Fibroblast of skin of left biceps (primary cell): ENCODE results near the gene CLEC2L.

Source experiments
- DNase-seq, 2 experiments: peaks; one replicate each; pipeline ENCODE4 v3.0.0-alpha.2; 2013; ENCODE audit warnings: low read depth in 2 of 2

The CLEC2L gene

GRCh38 chr7:139557857-139558581 lies 34.5 kb downstream of the CLEC2L start:
- DNase-seq = no peak

GRCh38 chr7:139559364-139560105 lies 36.0 kb downstream of the CLEC2L start:
- no peak for DNase-seq

- DNase-seq = no peak
Measured at GRCh38 chr7:139560199-139560598, 36.7 kb downstream of the CLEC2L start.

GRCh38 chr7:139560678-139561077 lies 37.2 kb downstream of the CLEC2L start:
- DNase-seq = no peak

- DNase-seq = no peak
Measured at GRCh38 chr7:139562491-139562890, 39.0 kb downstream of the CLEC2L start.

- DNase-seq = no peak
Measured at GRCh38 chr7:139562961-139563565, 39.6 kb downstream of the CLEC2L start.

GRCh38 chr7:139563856-139564255 lies 40.4 kb downstream of the CLEC2L start:
- no peak for DNase-seq

- no peak for DNase-seq
Measured at GRCh38 chr7:139566075-139566474, 42.6 kb downstream of the CLEC2L start.

GRCh38 chr7:139566736-139567646 lies 43.5 kb downstream of the CLEC2L start:
- DNase-seq = no peak

GRCh38 chr7:139567647-139568345 lies 44.3 kb downstream of the CLEC2L start:
- DNase-seq = no peak

GRCh38 chr7:139568346-139568675 lies 44.8 kb downstream of the CLEC2L start:
- no peak for DNase-seq

GRCh38 chr7:139568813-139569490 lies 45.5 kb downstream of the CLEC2L start:
- DNase-seq = no peak

GRCh38 chr7:139570119-139570518 lies 46.6 kb downstream of the CLEC2L start:
- no peak for DNase-seq

GRCh38 chr7:139570626-139571025 lies 47.1 kb downstream of the CLEC2L start:
- no peak for DNase-seq

GRCh38 chr7:139571190-139571589 lies 47.7 kb downstream of the CLEC2L start:
- DNase-seq = no peak

- DNase-seq = no peak
Measured at GRCh38 chr7:139571651-139572050, 48.2 kb downstream of the CLEC2L start.

GRCh38 chr7:139572071-139572470 lies 48.6 kb downstream of the CLEC2L start:
- DNase-seq = no peak

GRCh38 chr7:139572704-139573385 lies 49.4 kb downstream of the CLEC2L start:
- no peak for DNase-seq

- DNase-seq = no peak
Measured at GRCh38 chr7:139573871-139574270, 50.4 kb downstream of the CLEC2L start.
